Amniotic epithelial cell (primary cell): ENCODE data around the gene CAPN9.

Experiments
- DNase-seq: peaks from one replicate; pipeline ENCODE4 v3.0.0-alpha.2; 2010; ENCODE audit warnings: low read depth

CAPN9 gene

DNA sequence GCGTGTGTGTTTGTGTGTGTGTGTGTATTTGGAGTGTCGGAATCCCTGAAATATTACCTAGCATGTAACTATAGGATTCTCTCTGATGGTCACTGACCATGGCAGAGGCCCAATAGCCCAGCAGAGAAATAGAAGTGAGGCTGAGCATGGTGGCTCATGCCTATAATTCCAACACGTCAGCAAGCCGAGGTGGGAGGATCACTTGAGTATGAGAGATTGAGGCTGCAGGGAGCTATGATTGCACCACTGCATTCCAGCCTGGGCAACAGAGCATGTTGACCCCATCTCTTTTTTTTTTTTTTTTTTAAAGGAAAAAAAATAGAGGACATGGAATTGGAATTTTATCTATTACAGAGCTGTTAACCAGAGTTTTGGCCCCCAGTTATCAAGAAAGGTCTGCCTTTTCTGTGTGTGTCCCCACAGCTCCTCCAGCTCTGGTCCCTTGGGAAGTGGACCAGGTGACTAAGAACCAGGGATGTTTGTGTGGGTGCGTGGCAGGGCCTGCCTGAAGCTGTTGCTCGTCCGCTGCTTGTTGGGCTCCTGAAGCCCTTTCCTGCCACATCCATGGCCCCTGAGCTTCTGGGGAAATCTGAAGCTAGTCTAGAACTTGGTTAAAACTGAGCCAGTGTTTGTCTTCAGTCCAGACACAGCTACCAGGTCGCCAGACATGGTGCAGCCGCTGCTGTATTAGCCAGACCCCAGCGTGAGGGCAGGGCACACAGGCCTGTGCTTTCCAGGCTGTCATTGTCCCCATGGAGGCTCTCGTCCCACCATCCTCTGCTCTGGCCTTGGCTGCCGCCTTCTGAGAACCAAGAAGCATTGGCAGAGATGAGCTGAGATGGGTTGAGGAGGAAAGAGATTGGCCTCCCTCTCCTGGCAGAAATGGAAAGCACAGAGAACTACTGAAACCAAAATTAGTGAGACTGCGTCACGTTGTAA is 25.5 kb downstream of the CAPN9 start:
- peak; percentile 93 for DNase-seq

- no peak for DNase-seq
Measured at GRCh38 chr1:230773396-230774033, 26.3 kb downstream of the CAPN9 start.

GRCh38 chr1:230778916-230779590 is 31.9 kb downstream of the CAPN9 start:
- DNase-seq, result peak; percentile 40

GRCh38 chr1:230781131-230781530 is 33.9 kb downstream of the CAPN9 start:
- DNase-seq, result no peak

DNA sequence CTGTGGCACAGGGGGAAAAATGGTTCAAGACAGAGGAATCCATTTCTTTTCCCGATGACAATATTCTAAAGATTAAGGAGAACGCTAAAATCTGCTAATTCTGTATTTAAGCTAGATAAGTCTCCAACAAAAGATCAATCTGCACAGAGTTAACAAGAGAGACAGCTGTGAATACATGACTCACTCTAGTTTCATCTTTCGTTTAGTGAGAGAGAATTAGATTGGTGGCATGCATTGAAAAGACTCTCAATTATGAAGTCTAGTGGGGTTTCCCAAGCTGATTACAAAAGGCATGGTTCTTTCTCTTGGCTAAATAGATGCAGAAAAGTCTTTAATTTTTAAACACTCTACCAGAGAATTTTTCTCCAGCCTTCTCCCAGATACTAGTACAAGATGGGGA is 34.4 kb downstream of the CAPN9 start:
- no peak for DNase-seq

- DNase-seq, result no peak
Measured at GRCh38 chr1:230784163-230784562, 37.0 kb downstream of the CAPN9 start.

- DNase-seq, result no peak
Measured at GRCh38 chr1:230785636-230786384, 38.6 kb downstream of the CAPN9 start.

DNA sequence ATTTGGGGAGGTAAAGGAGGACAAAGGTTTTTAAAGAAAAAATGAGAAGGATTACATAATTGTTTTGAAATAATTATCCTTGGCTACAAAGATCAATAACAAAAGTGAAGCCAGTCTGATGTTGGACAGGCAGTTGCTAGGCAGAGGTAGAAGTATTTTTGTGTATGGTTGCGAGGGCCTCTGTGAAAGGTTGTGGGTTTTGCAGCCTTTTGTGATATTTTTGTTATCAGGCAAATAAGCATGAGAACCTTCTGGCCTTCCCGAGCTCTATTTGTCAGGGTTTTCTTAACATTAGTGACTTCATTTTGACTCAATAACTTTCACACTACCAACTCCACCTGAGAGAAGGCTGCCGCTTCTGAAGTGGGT is 39.2 kb downstream of the CAPN9 start:
- DNase-seq, result no peak

GRCh38 chr1:230787471-230787870 is 40.3 kb downstream of the CAPN9 start:
- DNase-seq, result no peak

GRCh38 chr1:230788561-230789275 is 41.5 kb downstream of the CAPN9 start:
- DNase-seq, result no peak

DNA sequence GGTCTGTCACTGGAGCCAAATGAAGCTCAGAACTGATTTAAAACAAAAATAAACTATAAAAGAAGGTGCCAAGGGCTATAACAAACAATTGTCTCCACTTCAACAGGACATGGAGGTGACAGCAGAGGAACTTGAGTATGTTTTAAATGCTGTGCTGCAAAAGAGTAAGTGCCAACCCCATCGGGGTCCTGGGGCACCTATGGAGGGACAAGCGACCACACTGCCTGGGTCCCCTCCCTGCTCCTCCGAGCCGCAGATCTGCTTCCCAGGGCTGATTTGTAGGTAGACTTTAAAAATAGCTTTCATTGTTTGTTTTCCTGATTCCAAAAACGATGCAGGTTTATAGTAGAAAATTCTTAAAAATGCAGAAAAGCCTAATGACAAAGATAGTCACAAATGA is 42.8 kb downstream of the CAPN9 start:
- no peak for DNase-seq

- DNase-seq, result no peak
Measured at GRCh38 chr1:230791986-230792564, 44.9 kb downstream of the CAPN9 start.

- peak; percentile 11 for DNase-seq
Measured at GRCh38 chr1:230792691-230793462, 45.7 kb downstream of the CAPN9 start.

DNA sequence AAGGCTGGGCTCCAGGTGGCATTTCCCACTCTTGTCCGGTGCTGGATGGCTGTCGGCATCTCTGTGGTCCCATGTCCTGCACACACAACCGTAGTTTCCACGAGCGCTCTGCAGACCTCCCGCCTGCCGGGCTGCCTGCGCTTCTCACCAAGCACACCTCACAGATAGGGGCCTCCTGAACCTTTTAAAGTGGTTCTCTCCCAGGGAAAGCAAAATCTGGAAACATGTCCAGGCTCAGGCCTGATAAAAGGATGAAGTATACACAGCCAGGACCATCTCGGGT is 46.2 kb downstream of the CAPN9 start:
- no peak for DNase-seq

- DNase-seq, result no peak
Measured at GRCh38 chr1:230794431-230794830, 47.2 kb downstream of the CAPN9 start.

DNA sequence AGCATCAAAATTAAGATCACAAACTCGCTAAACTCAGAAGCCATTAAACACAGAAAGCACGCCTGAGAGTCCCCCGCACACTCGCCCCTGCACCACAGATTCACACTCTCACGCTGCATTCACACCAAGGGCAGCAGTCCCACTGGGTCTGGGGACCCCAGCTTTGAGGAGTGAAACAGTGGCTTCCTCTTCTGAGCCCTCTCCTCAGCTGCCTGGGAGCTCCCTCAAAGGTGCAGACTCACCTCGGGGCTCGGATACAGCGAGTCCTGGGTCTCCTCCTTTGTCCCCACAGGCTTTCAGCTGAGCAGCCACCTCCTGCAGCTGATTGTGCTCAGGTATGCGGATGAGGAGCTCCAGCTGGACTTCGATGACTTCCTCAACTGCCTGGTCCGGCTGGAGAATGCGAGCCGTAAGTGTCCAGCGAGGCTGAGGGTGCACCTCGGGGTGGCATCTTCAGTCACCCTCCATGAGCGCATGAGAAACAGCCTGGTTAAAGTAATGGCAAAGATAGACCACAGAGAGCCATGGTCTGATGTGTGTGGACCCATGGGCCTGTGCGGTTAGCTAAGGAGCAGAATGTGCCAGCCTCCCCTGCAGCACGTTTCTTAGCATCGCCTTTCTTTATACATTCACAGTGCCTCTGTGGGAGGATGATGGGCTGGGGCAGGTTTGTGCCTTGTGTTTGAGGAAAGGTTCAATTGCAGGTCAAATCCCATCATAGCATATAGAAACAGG is 47.9 kb downstream of the CAPN9 start:
- no peak for DNase-seq

- DNase-seq, result no peak
Measured at GRCh38 chr1:230796626-230797025, 49.4 kb downstream of the CAPN9 start.

- DNase-seq, result no peak
Measured at GRCh38 chr1:230797376-230797920, 50.3 kb downstream of the CAPN9 start.

DNA sequence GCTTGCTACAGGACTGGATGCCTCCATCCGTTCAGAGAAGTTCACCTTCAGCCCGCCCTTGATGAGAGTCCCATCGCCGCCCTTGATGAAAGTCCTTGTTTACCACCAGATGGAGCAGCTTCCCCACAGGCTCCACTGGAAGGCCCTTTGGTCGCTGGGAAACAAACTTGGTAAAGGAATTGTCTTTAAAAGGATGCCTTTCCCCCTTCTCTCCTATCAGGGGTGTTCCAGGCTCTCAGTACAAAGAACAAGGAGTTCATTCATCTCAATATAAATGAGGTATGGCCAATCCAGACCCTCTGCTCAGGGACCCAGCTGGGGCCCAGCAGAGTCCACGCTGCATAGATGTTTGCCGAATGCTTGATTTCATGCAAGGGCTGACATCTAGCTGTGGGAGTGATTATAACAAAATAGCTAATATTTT is 50.8 kb downstream of the CAPN9 start:
- peak; percentile 57 for DNase-seq

DNA sequence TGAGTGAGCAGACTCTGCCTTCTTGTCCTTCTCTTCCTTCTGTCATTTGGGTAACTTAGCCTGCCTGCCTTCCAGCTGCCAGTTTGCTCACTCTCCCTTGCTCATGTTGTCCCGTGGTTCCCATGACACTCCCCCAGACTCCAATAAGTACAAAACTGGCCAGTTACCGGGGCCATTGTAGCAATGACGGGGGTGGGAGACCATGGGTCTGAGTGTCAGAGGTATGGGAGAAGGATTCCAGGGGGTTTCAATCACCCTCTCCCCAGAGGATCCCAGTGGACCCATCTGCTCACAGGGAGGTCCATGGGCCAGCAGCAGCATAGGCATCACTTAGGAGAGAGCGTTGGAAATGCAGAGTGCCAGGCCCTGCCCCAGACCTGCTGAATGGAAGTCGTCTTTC is 51.3 kb downstream of the CAPN9 start:
- no peak for DNase-seq
